ENCODE measurements around the gene GALNS.

Gene GALNS

GRCh38 chr16:88841521-88842307 lies 15.0 kb downstream of the GALNS start:
- H3K4me3 ChIP-seq (ENCODE audit: low read depth, low read length): no peak overlapping the region
- no peak for TF ChIP-seq CTCF (IDR thresholded peaks at IDR 0.05; ENCODE audit: insufficient read depth, low read depth, low read length, missing control alignments)
- DNase-seq (ENCODE audit: low read depth): no peak

GRCh38 chr16:88840600-88841215 lies 16.0 kb downstream of the GALNS start:
- DNase-seq (ENCODE audit: low read depth): no peak
- TF ChIP-seq CTCF (IDR thresholded peaks at IDR 0.05; ENCODE audit: insufficient read depth, low read depth, low read length, missing control alignments): no peak
- no peak overlapping the region for H3K4me3 ChIP-seq (ENCODE audit: low read depth, low read length)

DNA sequence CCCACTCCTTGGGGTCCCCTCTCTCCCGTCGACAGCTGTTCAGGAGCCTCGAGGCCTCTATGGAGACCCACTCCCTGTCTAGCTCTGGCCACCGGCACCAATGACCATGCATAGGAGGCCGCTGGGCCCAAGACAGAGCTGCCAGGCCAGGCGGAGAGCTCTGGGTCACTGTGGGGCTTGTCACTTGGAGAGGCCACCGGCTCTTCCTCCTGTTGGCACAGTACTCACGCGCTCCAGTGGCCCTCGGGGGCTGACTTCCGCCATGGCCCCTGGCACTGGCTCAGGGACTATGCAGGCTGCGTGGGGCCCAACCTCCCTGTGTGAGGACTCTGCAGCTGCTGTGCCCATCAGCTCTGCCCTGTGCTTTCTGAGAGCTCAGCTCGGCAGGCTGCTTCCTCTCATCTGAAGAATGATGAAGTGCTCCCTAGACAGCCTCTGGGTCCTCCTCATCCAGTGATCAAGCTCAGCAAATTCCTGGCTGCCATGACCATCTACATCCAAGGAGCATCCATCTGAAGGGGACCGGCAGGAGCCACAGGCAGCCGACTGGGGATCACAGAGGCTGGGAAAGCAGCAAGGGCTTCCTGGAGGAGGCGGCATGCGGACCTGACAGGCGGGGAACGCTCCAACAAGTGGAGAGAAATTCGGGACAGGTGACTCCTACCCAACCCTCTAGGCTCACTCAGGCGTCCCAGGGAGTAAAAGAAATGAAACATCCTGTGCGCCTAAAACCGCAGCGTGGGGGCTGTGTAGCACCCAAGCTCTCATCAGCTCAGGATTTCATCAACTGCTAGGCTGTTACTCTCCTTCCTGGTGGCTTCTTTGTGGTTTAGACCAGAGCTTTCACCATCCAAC lies 16.8 kb downstream of the GALNS start:
- no peak for TF ChIP-seq CTCF (IDR thresholded peaks at IDR 0.05; ENCODE audit: insufficient read depth, low read depth, low read length, missing control alignments)
- DNase-seq (ENCODE audit: low read depth): no peak
- H3K4me3 ChIP-seq (ENCODE audit: low read depth, low read length): no peak overlapping the region

DNA sequence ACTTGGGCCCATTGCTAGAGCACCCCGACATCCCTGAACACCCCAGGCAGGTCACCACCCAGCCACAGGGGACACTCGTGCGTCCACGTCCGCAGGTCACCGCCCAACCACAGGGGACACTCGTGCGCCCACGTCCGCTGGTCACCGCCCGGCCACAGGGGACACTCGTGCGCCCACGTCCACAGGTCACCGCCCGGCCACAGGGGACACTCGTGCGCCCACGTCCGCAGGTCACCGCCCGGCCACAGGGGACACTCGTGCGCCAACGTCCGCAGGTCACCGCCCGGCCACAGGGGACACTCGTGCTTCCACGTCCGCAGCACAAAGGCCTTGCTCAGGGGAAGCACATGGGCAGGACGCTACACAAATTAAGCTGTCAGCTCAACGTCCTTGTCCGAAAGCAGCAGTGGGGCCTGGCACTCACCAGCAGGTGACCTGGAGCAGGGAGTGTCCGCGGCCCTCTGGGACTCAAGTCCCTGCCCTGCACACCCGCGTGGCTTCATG lies 17.7 kb downstream of the GALNS start:
- peak; percentile 0 for TF ChIP-seq CTCF (IDR thresholded peaks at IDR 0.05; ENCODE audit: insufficient read depth, low read depth, low read length, missing control alignments)
- no peak overlapping the region for H3K4me3 ChIP-seq (ENCODE audit: low read depth, low read length)
- DNase-seq (ENCODE audit: low read depth): no peak

GRCh38 chr16:88838566-88838965 lies 18.2 kb downstream of the GALNS start:
- H3K4me3 ChIP-seq (ENCODE audit: low read depth, low read length): no peak overlapping the region
- DNase-seq (ENCODE audit: low read depth): no peak
- no peak for TF ChIP-seq CTCF (IDR thresholded peaks at IDR 0.05; ENCODE audit: insufficient read depth, low read depth, low read length, missing control alignments)

DNA sequence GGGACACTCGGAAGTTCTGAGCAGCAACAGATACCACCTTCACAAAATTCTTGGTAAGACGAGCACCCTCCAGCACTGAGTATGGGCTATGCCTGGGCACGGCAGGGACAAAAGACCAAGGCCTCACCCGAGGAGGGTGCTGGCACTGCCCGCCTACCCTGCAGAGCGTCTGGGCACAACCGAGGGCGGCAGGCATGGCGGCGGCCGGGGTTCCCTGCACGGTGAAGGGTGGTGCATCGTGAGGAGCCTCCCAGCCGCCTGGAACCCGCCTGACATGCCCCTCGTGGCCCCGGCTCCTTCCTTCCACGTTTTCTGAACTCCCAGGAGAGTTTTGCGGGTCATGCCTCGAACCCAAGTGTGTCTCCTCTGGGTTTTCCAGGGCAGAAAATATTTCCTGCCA lies 18.9 kb downstream of the GALNS start:
- no peak for TF ChIP-seq CTCF (IDR thresholded peaks at IDR 0.05; ENCODE audit: insufficient read depth, low read depth, low read length, missing control alignments)
- H3K4me3 ChIP-seq (ENCODE audit: low read depth, low read length): no peak overlapping the region
- DNase-seq (ENCODE audit: low read depth): no peak
